H1 (cell line): ENCODE data around the gene TCEANC2. TPM values are rescaled to one million over a fixed set of nuclear protein-coding genes. Genes with fewer than 3 reads are reported as not detected.

Experiments used
- CTCF ChIA-PET: fragments of 300-600 bp; sonication (Branson Sonifier 250); formaldehyde crosslinking; loops from one replicate; lab custom pipeline; 2021; ENCODE audit not compliant: partially characterized antibody; lab: Charles Lee
- POLR2A ChIA-PET: fragments of 300-600 bp; sonication (Branson Sonifier 250); formaldehyde crosslinking; loops from one replicate; lab custom pipeline; 2021; ENCODE audit warnings: inconsistent platforms; ENCODE audit not compliant: partially characterized antibody; lab: Charles Lee
- DNase-seq, 2 experiments: peaks; one replicate each; pipeline versions ENCODE4 v3.0.0 to v3.0.0-alpha.2; 2010 to 2022; ENCODE audit warnings: low spot score in 2 of 2, low read depth in 1 of 2, mixed read lengths in 1 of 2
- FAIRE-seq: peaks from 2 replicates; lab custom pipeline; 2011; peaks lifted over from hg19 to GRCh38; lab: Jason Lieb, UNC
- H2AFZ ChIP-seq: 2 replicates; pipeline ENCODE4 v1.8.1; 2012; ENCODE audit warnings: low read length, inconsistent platforms
- H2AK5ac ChIP-seq: 2 replicates; pipeline ENCODE4 v1.6.1; 2013; ENCODE audit warnings: low read depth, low read length
- H2BK120ac ChIP-seq: replicated peaks from 2 replicates; pipeline ENCODE3; 2013; ENCODE audit warnings: low read depth, low read length, inconsistent platforms
- H2BK12ac ChIP-seq: 2 replicates; pipeline ENCODE4 v1.6.1; 2013; ENCODE audit warnings: low read depth, low read length
- H2BK15ac ChIP-seq: 2 replicates; pipeline ENCODE4 v1.6.1; 2013; ENCODE audit warnings: low read length
- H2BK20ac ChIP-seq: 2 replicates; pipeline ENCODE4 v1.6.1; 2013; ENCODE audit warnings: low read length
- H2BK5ac ChIP-seq: 2 replicates; pipeline ENCODE4 v1.6.1; 2013; ENCODE audit warnings: low read depth, low read length
- H3K14ac ChIP-seq: 2 replicates; pipeline ENCODE4 v1.6.1; 2013; ENCODE audit warnings: inconsistent platforms; ENCODE audit not compliant: insufficient read length
- H3K18ac ChIP-seq: 2 replicates; pipeline ENCODE4 v1.6.1; 2013; ENCODE audit warnings: low read length; ENCODE audit errors: extremely low read depth
- H3K23ac ChIP-seq: 2 replicates; pipeline ENCODE4 v1.6.1; 2013; ENCODE audit warnings: inconsistent platforms; ENCODE audit not compliant: insufficient read length
- H3K23me2 ChIP-seq: 2 replicates; pipeline ENCODE4 v1.6.1; 2013; ENCODE audit warnings: low read depth, low read length
- H3K27ac ChIP-seq: 2 replicates; pipeline ENCODE4 v1.6.1; 2011; ENCODE audit warnings: low read depth, low read length, inconsistent platforms
- H3K27me3 ChIP-seq, 4 experiments: replicated peaks in 1 of 4; 1 replicate in 1 of 4; 2 replicates in 3 of 4; pipeline versions ENCODE4 v1.6.1 to v1.8.1; 2011 to 2013; ENCODE audit warnings: low read length in 3 of 4, mild to moderate bottlenecking in 3 of 4, inconsistent platforms in 2 of 4, mixed read lengths in 2 of 4, moderate library complexity in 1 of 4; ENCODE audit not compliant: control insufficient read depth in 3 of 4, insufficient read depth in 3 of 4; ENCODE audit errors: extremely low read depth in 1 of 4
- H3K36me3 ChIP-seq, 4 experiments: 2 replicates each; pipeline versions ENCODE4 v1.6.1 to v1.8.1; 2011 to 2013; ENCODE audit warnings: mild to moderate bottlenecking in 4 of 4, low read length in 3 of 4, moderate library complexity in 2 of 4, control low read depth in 1 of 4, inconsistent platforms in 1 of 4; ENCODE audit not compliant: insufficient read depth in 4 of 4, control insufficient read depth in 2 of 4
- H3K4ac ChIP-seq: replicated peaks from 2 replicates; pipeline ENCODE3; 2013; ENCODE audit warnings: low read length, low read depth, mixed read lengths, inconsistent platforms; ENCODE audit not compliant: insufficient read length
- H3K4me1 ChIP-seq, 4 experiments: replicated peaks in 1 of 4; 1 replicate in 1 of 4; 2 replicates in 3 of 4; pipeline versions ENCODE4 v1.6.1 to v1.8.1; 2011 to 2013; ENCODE audit warnings: low read length in 3 of 4, inconsistent platforms in 2 of 4, mixed read lengths in 1 of 4; ENCODE audit not compliant: insufficient read depth in 4 of 4, control insufficient read depth in 3 of 4
- H3K4me2 ChIP-seq, 2 experiments: 2 replicates each; pipeline versions ENCODE4 v1.6.1 to v1.8.1; 2011 to 2013; ENCODE audit warnings: low read depth in 2 of 2, low read length in 2 of 2, control low read depth in 1 of 2, inconsistent platforms in 1 of 2, mild to moderate bottlenecking in 1 of 2; ENCODE audit not compliant: insufficient read depth in 1 of 2
- H3K4me3 ChIP-seq, 4 experiments: fragments of 200-600, 300-600 bp in 1 of 4; sonication (generic), shearing (Covaris generic), sonication (Bioruptor Twin) in 1 of 4; 2 replicates each; pipeline versions ENCODE4 v1.5.1 to v1.8.1; 2011 to 2016; ENCODE audit warnings: low read length in 4 of 4, low read depth in 3 of 4, control low read depth in 2 of 4, inconsistent platforms in 2 of 4, mild to moderate bottlenecking in 2 of 4, mixed read lengths in 1 of 4, moderate library complexity in 1 of 4; ENCODE audit not compliant: insufficient read depth in 2 of 4; ENCODE audit errors: extremely low read depth in 1 of 4
- H3K56ac ChIP-seq: replicated peaks from 2 replicates; pipeline ENCODE3; 2013; ENCODE audit warnings: low read depth, mild to moderate bottlenecking, mixed read lengths, low read length, inconsistent platforms; ENCODE audit not compliant: insufficient read length
- H3K79me1 ChIP-seq: 2 replicates; pipeline ENCODE4 v1.6.1; 2013; ENCODE audit warnings: low read depth, low read length, control low read depth
- H3K79me2 ChIP-seq, 2 experiments: 2 replicates each; pipeline versions ENCODE4 v1.6.1 to v1.8.1; 2012 to 2013; ENCODE audit warnings: low read length in 2 of 2, mild to moderate bottlenecking in 2 of 2, inconsistent platforms in 1 of 2; ENCODE audit not compliant: insufficient read depth in 2 of 2, control insufficient read depth in 1 of 2
- H3K9ac ChIP-seq, 4 experiments: replicated peaks in 1 of 4; 1 replicate in 1 of 4; 2 replicates in 3 of 4; pipeline versions ENCODE4 v1.6.1 to v1.8.1; 2011 to 2013; ENCODE audit warnings: low read depth in 3 of 4, low read length in 3 of 4, control low read depth in 2 of 4, mild to moderate bottlenecking in 2 of 4, moderate library complexity in 2 of 4, inconsistent platforms in 1 of 4; ENCODE audit errors: extremely low read depth in 1 of 4
- H3K9me3 ChIP-seq, 2 experiments: 2 replicates each; pipeline versions ENCODE4 v1.6.1 to v1.8.1; 2012 to 2013; ENCODE audit warnings: mild to moderate bottlenecking in 2 of 2, moderate library complexity in 2 of 2, control low read depth in 1 of 2, inconsistent platforms in 1 of 2, low read depth in 1 of 2, low read length in 1 of 2, mixed read lengths in 1 of 2; ENCODE audit not compliant: insufficient read depth in 2 of 2
- H4K20me1 ChIP-seq, 2 experiments: replicated peaks in 1 of 2; 2 replicates each; pipeline versions ENCODE3 to v1.8.1; 2011 to 2013; ENCODE audit warnings: inconsistent platforms in 2 of 2, low read length in 2 of 2, mild to moderate bottlenecking in 1 of 2; ENCODE audit not compliant: insufficient read depth in 2 of 2, control insufficient read depth in 1 of 2
- H4K5ac ChIP-seq: 2 replicates; pipeline ENCODE4 v1.6.1; 2013; ENCODE audit warnings: low read length, low read depth, mixed read lengths, inconsistent platforms; ENCODE audit not compliant: insufficient read length
- H4K8ac ChIP-seq: 2 replicates; pipeline ENCODE4 v1.8.0; 2013; ENCODE audit warnings: mild to moderate bottlenecking, moderate library complexity, low read length, inconsistent platforms; ENCODE audit not compliant: insufficient read depth; ENCODE audit errors: extremely low read depth
- H4K91ac ChIP-seq: replicated peaks from 2 replicates; pipeline ENCODE3; 2013; ENCODE audit warnings: low read length, mixed read lengths, inconsistent platforms; ENCODE audit not compliant: insufficient read length
- CHD2 ChIP-seq: IDR thresholded peaks from 2 replicates; pipeline ENCODE4 v1.6.1; 2012; ENCODE audit warnings: low read length, improper control_type of control experiment
- KDM1A ChIP-seq: fragments of 200-600, 300-600 bp; sonication (generic); IDR thresholded peaks from 2 replicates; pipeline ENCODE4 v1.7.1; 2016; ENCODE audit warnings: mild to moderate bottlenecking, low read length, borderline replicate concordance
- WGBS, 2 experiments: shearing (Covaris generic) in 1 of 2; methylation state at CpG; one replicate each; pipeline versions ENCODE4 v1.1.6 to v1.1.7; 2013 to 2015; ENCODE audit warnings: low lambda C conversion rate in 2 of 2, mixed read lengths in 2 of 2, inconsistent platforms in 1 of 2, low coverage in 1 of 2, missing lambda C conversion rate in 1 of 2; ENCODE audit not compliant: insufficient replicate concordance in 2 of 2, insufficient coverage in 1 of 2, insufficient read length in 1 of 2; ENCODE audit errors: extremely low coverage in 1 of 2, missing lambda C conversion rate in 1 of 2; 5-methylcytosine and 5-hydroxymethylcytosine counted together
- polyA plus RNA-seq, 7 experiments: library from polyadenylated mRNA; depleted of rRNA in 3 of 7; stranded (reverse) in 5 of 7; unstranded in 2 of 7; fragments of >200 nt in 5 of 7; fragments of 200-250 nt in 2 of 7; gene quantifications; 1 replicate in 5 of 7; 2 replicates in 1 of 7; 4 replicates in 1 of 7; pipeline versions ENCODE4 v1.2.1 to v1.2.3, GENCODE V29; 2011 to 2013; ENCODE audit warnings: missing spikeins in 2 of 7, mixed read lengths in 2 of 7
- total RNA-seq: library from RNA; stranded (reverse); fragmentation: NEBNext Ultra II Directional; extraction: Animal tissue kit (Norgen Biotek cat#: 25700); gene quantifications from 2 replicates; pipeline ENCODE4 v1.2.1, GENCODE V29; 2021

TCEANC2 gene
- total and polyA plus RNA-seq, 2 of the 8 experiments (the other 6 are each of a cell fraction or from before 2014, with no cell fraction given) = 4.2 to 8.2 TPM

GRCh38 chr1:54027848-54028247, 25.6 kb upstream of the TCEANC2 start:
- Histone ChIP-seq H3K9ac (no peak overlapping the region), H3K4me2 (no peak overlapping the region), H3K9me3 (no peaks in the 10 kb centered on the region)

More at GRCh38 chr1:54027848-54028247, 25.6 kb upstream of the TCEANC2 start:
- H3K27ac ChIP-seq = no peak overlapping the region
- no peak overlapping the region for H4K91ac ChIP-seq
- FAIRE-seq (no peak), DNase-seq (peak in 1 of 2 experiments; percentile 39)
- no peak overlapping the region for H3K14ac ChIP-seq
- H2BK20ac ChIP-seq = no peak overlapping the region
- no peak overlapping the region for H2BK120ac ChIP-seq
- H3K27me3 ChIP-seq = no peaks in the 10 kb centered on the region
- H3K36me3 ChIP-seq = peaks cover 0 to 15% (median 5%) of the 10 kb centered on the region in 4 experiments; a peak in 3 of 8 replicates
- H3K79me2 ChIP-seq = no peaks in the 10 kb centered on the region
- H4K5ac ChIP-seq = no peak overlapping the region
- H3K56ac ChIP-seq = no peak overlapping the region
- no peak overlapping the region for H3K23ac ChIP-seq
- no peaks in the 10 kb centered on the region for H3K79me1 ChIP-seq
- no peak overlapping the region for H4K8ac ChIP-seq
- CTCF ChIA-PET = interaction anchor here (0.8 to 1.9 kb wide), 2 partner anchors 13 to 36 kb away, joined by 3 to 5 read pairs; no protein-coding TSS in a partner anchor
- H2AFZ ChIP-seq = no peak overlapping the region
- POLR2A ChIA-PET = no interaction called here
- 93% methylated on average over 5 of the region's 5 CpGs; no CpG with 5 or more reads in 1 of the 2 experiments for WGBS, 2 experiments
- H3K4me3 ChIP-seq = no peak overlapping the region
- no peak overlapping the region for H2AK5ac ChIP-seq
- no peak overlapping the region for H2BK12ac ChIP-seq
- H2BK15ac ChIP-seq = no peak overlapping the region
- no peaks in the 10 kb centered on the region for H3K23me2 ChIP-seq
- no peak overlapping the region for H3K4ac ChIP-seq
- H3K18ac ChIP-seq = no peak overlapping the region
- H2BK5ac ChIP-seq = no peak overlapping the region
- no peak for TF ChIP-seq CHD2
- no peak for TF ChIP-seq KDM1A
- no peaks in the 10 kb centered on the region for H3K4me1 ChIP-seq
- H4K20me1 ChIP-seq = no peaks in the 10 kb centered on the region
